GM12878 (cell line): Measurements from ENCODE around the gene BIVM. TPM values are rescaled to one million over a fixed set of nuclear protein-coding genes. Genes with fewer than 3 reads are reported as not detected.

Source experiments
- BCL11A ChIP-seq: IDR thresholded peaks from 2 replicates; pipeline ENCODE4 v1.6.1; 2011; ENCODE audit warnings: low read depth, low read length
- HCFC1 ChIP-seq: fragments of 150-350 bp; IDR thresholded peaks from 2 replicates; pipeline ENCODE4 v1.6.1; 2014; ENCODE audit warnings: low read length
- JUND ChIP-seq: IDR thresholded peaks from 2 replicates; pipeline ENCODE4 v1.6.1; 2012; ENCODE audit warnings: low read depth, mild to moderate bottlenecking, low read length, improper control_type of control experiment, moderate library complexity
- LARP7 ChIP-seq: fragments of 450-650 bp; IDR thresholded peaks from 2 replicates; pipeline ENCODE4 v1.6.1; 2017; ENCODE audit warnings: mild to moderate bottlenecking
- MTA2 ChIP-seq: fragments of 450-650 bp; IDR thresholded peaks from 2 replicates; pipeline ENCODE4 v1.6.1; 2016; ENCODE audit warnings: low read depth, mild to moderate bottlenecking, moderate library complexity
- RELA ChIP-seq: fragments of 450-650 bp; IDR thresholded peaks from 2 replicates; pipeline ENCODE4 v1.8.0; 2014; ENCODE audit warnings: borderline replicate concordance; ENCODE audit not compliant: partially characterized antibody
- SRF ChIP-seq, 2 experiments: IDR thresholded peaks; 2 replicates each; pipeline ENCODE4 v1.6.1; 2011; ENCODE audit warnings: low read depth in 2 of 2, low read length in 2 of 2, mild to moderate bottlenecking in 1 of 2, moderate library complexity in 1 of 2
- STAT3 ChIP-seq: IDR thresholded peaks from 2 replicates; pipeline ENCODE4 v1.6.1; 2011; ENCODE audit warnings: low read depth, low read length, improper control_type of control experiment
- TCF12 ChIP-seq: IDR thresholded peaks from 2 replicates; pipeline ENCODE4 v1.6.1; 2011; ENCODE audit warnings: low read depth, mild to moderate bottlenecking, low read length
- YBX1 ChIP-seq: fragments of 450-650 bp; IDR thresholded peaks from 2 replicates; pipeline ENCODE4 v1.6.1; 2016; ENCODE audit warnings: antibody characterized with exemption
- polyA plus RNA-seq, 11 experiments: library from polyadenylated mRNA; depleted of rRNA in 4 of 11; unstranded in 6 of 11; stranded (reverse) in 5 of 11; fragments of >200 nt; fragmentation: Nextera tagmentation in 4 of 11; fragmentation: Illumina TruSeq in 1 of 11; extraction: Ambion mirVana in 4 of 11; extraction: Trizol in 1 of 11; gene quantifications; 1 replicate in 1 of 11; 2 replicates in 10 of 11; pipeline versions ENCODE4 v1.2.1 to v1.2.3, GENCODE V29; 2011 to 2016; ENCODE audit warnings: inconsistent platforms in 2 of 11, missing spikeins in 2 of 11, low read depth in 1 of 11
- total RNA-seq, 4 experiments: library from RNA; depleted of rRNA in 3 of 4; stranded (reverse); fragments of >200 nt in 3 of 4; fragmentation: Illumina TruSeq in 1 of 4; extraction: Trizol in 1 of 4; gene quantifications; 2 replicates each; pipeline versions ENCODE4 v1.2.1 to v1.2.3, GENCODE V29; 2013 to 2021
- TF ChIP-seq, protein P1 (sequence below): IDR thresholded peaks from 2 replicates; pipeline ENCODE4 v1.6.1; 2012; ENCODE audit warnings: low read length, inconsistent platforms
- TF ChIP-seq, protein P2 (sequence below): fragments of 450-650 bp; formaldehyde crosslinking; IDR thresholded peaks from 2 replicates; pipeline ENCODE4 v1.5.0; 2022; ENCODE audit warnings: mild to moderate bottlenecking, missing genetic modification characterization
- TF ChIP-seq, protein P3 (sequence below): IDR thresholded peaks from 2 replicates; pipeline ENCODE4 v1.6.1; 2012; ENCODE audit warnings: low read depth, low read length, improper control_type of control experiment
- TF ChIP-seq, protein P4 (sequence below): IDR thresholded peaks from 2 replicates; pipeline ENCODE4 v1.6.1; 2011; ENCODE audit warnings: mild to moderate bottlenecking, low read depth, low read length, moderate library complexity; ENCODE audit not compliant: insufficient replicate concordance
- TF ChIP-seq, protein P5 (sequence below): fragments of 450-650 bp; IDR thresholded peaks from 2 replicates; pipeline ENCODE4 v1.6.1; 2016; ENCODE audit warnings: mild to moderate bottlenecking
- TF ChIP-seq, protein P6 (sequence below): fragments of 450-650 bp; conservative IDR thresholded peaks from 2 replicates; pipeline ENCODE4 v1.6.1; 2017; ENCODE audit warnings: mild to moderate bottlenecking, moderate library complexity

Gene BIVM
- total and polyA plus RNA-seq, 10 of the 15 experiments (the other 5 are each of a cell fraction or from before 2014, with no cell fraction given) = 3.4 to 20.1 (median 14.1) TPM

DNA sequence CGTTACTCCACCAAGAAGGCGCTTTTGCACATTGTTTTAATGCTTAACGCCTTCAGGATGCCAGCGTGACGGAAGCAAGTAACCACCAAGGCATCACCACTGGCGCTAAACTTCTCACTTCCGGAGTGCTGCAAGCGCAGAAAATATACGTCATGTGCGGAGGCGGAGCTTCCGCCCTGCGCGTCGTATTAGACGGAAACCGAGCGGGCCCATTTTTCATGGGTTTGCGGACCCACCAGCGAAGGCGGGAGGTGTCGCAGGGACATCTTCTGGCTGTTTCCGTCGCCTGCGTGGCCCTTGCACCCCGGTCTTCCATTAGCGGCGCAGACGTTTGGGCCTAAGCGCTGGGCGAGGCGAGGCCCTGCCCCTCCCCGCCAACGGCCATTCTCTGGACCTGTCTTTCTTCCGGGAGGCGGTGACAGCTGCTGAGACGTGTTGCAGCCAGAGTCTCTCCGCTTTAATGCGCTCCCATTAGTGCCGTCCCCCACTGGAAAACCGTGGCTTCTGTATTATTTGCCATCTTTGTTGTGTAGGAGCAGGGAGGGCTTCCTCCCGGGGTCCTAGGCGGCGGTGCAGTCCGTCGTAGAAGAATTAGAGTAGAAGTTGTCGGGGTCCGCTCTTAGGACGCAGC is 46.8 kb downstream of the BIVM start, which contains the start of gene ERCC5 (continued):
- TF ChIP-seq, protein P1, sequence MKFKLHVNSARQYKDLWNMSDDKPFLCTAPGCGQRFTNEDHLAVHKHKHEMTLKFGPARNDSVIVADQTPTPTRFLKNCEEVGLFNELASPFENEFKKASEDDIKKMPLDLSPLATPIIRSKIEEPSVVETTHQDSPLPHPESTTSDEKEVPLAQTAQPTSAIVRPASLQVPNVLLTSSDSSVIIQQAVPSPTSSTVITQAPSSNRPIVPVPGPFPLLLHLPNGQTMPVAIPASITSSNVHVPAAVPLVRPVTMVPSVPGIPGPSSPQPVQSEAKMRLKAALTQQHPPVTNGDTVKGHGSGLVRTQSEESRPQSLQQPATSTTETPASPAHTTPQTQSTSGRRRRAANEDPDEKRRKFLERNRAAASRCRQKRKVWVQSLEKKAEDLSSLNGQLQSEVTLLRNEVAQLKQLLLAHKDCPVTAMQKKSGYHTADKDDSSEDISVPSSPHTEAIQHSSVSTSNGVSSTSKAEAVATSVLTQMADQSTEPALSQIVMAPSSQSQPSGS = peak; percentile 64; the same call in 1 of the 2 replicates
- TF ChIP-seq, protein P2, sequence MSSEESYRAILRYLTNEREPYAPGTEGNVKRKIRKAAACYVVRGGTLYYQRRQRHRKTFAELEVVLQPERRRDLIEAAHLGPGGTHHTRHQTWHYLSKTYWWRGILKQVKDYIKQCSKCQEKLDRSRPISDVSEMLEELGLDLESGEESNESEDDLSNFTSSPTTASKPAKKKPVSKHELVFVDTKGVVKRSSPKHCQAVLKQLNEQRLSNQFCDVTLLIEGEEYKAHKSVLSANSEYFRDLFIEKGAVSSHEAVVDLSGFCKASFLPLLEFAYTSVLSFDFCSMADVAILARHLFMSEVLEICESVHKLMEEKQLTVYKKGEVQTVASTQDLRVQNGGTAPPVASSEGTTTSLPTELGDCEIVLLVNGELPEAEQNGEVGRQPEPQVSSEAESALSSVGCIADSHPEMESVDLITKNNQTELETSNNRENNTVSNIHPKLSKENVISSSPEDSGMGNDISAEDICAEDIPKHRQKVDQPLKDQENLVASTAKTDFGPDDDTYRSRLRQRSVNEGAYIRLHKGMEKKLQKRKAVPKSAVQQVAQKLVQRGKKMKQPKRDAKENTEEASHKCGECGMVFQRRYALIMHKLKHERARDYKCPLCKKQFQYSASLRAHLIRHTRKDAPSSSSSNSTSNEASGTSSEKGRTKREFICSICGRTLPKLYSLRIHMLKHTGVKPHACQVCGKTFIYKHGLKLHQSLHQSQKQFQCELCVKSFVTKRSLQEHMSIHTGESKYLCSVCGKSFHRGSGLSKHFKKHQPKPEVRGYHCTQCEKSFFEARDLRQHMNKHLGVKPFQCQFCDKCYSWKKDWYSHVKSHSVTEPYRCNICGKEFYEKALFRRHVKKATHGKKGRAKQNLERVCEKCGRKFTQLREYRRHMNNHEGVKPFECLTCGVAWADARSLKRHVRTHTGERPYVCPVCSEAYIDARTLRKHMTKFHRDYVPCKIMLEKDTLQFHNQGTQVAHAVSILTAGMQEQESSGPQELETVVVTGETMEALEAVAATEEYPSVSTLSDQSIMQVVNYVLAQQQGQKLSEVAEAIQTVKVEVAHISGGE (CRISPR knock-in tag) = peak; percentile 38; the same call in 1 of the 2 replicates
- peak; percentile 60 for TF ChIP-seq TCF12
- TF ChIP-seq, protein P3, sequence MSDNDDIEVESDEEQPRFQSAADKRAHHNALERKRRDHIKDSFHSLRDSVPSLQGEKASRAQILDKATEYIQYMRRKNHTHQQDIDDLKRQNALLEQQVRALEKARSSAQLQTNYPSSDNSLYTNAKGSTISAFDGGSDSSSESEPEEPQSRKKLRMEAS = 0 out of 2 replicates have a peak, but pooled peaks have one; percentile 22
- no peak for TF ChIP-seq YBX1
- TF ChIP-seq, protein P4, sequence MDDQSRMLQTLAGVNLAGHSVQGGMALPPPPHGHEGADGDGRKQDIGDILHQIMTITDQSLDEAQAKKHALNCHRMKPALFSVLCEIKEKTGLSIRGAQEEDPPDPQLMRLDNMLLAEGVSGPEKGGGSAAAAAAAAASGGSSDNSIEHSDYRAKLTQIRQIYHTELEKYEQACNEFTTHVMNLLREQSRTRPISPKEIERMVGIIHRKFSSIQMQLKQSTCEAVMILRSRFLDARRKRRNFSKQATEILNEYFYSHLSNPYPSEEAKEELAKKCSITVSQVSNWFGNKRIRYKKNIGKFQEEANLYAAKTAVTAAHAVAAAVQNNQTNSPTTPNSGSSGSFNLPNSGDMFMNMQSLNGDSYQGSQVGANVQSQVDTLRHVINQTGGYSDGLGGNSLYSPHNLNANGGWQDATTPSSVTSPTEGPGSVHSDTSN = peak; percentile 56
- peak; percentile 82 for TF ChIP-seq HCFC1
- TF ChIP-seq STAT3 = 0 out of 2 replicates have a peak, but pooled peaks have one; percentile 17
- TF ChIP-seq, protein P5, sequence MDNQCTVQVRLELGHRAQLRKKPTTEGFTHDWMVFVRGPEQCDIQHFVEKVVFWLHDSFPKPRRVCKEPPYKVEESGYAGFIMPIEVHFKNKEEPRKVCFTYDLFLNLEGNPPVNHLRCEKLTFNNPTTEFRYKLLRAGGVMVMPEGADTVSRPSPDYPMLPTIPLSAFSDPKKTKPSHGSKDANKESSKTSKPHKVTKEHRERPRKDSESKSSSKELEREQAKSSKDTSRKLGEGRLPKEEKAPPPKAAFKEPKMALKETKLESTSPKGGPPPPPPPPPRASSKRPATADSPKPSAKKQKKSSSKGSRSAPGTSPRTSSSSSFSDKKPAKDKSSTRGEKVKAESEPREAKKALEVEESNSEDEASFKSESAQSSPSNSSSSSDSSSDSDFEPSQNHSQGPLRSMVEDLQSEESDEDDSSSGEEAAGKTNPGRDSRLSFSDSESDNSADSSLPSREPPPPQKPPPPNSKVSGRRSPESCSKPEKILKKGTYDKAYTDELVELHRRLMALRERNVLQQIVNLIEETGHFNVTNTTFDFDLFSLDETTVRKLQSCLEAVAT = peak; percentile 77
- peak in 1 of 2 experiments; percentile 72; a peak in 1 of 4 replicates for TF ChIP-seq SRF (IDR thresholded peaks at IDR 0.05; ENCODE audit: low read depth in 2 of 2, low read length in 2 of 2)
- TF ChIP-seq RELA = peak; percentile 85
- TF ChIP-seq, protein P6, sequence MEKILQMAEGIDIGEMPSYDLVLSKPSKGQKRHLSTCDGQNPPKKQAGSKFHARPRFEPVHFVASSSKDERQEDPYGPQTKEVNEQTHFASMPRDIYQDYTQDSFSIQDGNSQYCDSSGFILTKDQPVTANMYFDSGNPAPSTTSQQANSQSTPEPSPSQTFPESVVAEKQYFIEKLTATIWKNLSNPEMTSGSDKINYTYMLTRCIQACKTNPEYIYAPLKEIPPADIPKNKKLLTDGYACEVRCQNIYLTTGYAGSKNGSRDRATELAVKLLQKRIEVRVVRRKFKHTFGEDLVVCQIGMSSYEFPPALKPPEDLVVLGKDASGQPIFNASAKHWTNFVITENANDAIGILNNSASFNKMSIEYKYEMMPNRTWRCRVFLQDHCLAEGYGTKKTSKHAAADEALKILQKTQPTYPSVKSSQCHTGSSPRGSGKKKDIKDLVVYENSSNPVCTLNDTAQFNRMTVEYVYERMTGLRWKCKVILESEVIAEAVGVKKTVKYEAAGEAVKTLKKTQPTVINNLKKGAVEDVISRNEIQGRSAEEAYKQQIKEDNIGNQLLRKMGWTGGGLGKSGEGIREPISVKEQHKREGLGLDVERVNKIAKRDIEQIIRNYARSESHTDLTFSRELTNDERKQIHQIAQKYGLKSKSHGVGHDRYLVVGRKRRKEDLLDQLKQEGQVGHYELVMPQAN = 0 out of 2 replicates have a peak, but pooled peaks have one; percentile 69
- peak; percentile 25 for TF ChIP-seq LARP7
- TF ChIP-seq JUND = peak; percentile 11; the same call in 1 of the 2 replicates
- 0 out of 2 replicates have a peak, but pooled peaks have one; percentile 2 for TF ChIP-seq BCL11A
- TF ChIP-seq MTA2 = no peak
